ENCODE measurements around the gene RPAIN. TPM values are rescaled to one million over a fixed set of nuclear protein-coding genes. Genes with fewer than 3 reads are reported as not detected.

The RPAIN gene
- total RNA-seq, 5 donors from 2014 or later (not counting 1 experiment from before 2014, with no cell fraction given), result 61.5 to 81.0 (median 67.7) TPM

- no peak for ATAC-seq (replicated peaks in 1 of 4)
- POLR2A ChIA-PET, result no interaction called here
- WGBS (ENCODE audit: insufficient coverage), result 100% methylated on average over 1 of the region's 4 CpGs
- no peak overlapping the region for H3K27ac Mint-ChIP-seq
- H3K4me3 Mint-ChIP-seq, result no peak overlapping the region
- Histone ChIP-seq H3K4me3 (ENCODE audit: control insufficient read depth in 1 of 2, extremely low read depth in 1 of 2, low read length in 1 of 2) (no peak overlapping the region), H3K27me3 (replicated peaks in 1 of 2; ENCODE audit: control insufficient read depth in 2 of 2, extremely low read depth in 1 of 2, insufficient read depth in 2 of 2, low read length in 1 of 2) (no peaks in the 10 kb centered on the region), H3K9me3 (no peaks in the 10 kb centered on the region), H3K4me1 (ENCODE audit: control insufficient read depth in 1 of 2, extremely low read depth in 1 of 2, insufficient read depth in 2 of 2, low read length in 2 of 2) (peaks cover 13% of the 10 kb centered on the region in 2 experiments), H3K36me3 (ENCODE audit: control insufficient read depth in 2 of 2, extremely low read depth in 1 of 2, insufficient read depth in 1 of 2, low read length in 1 of 2) (peaks cover 10 to 71% of the 10 kb centered on the region in 2 donors), H3K27ac (ENCODE audit: low read length) (no peak overlapping the region)
- DNase-seq, result no peak
- H3K4me1 Mint-ChIP-seq, result peaks cover 54 to 67% (median 66%) of the 10 kb centered on the region in 3 donors
- no peaks in the 10 kb centered on the region for H3K27me3 Mint-ChIP-seq
- no peaks in the 10 kb centered on the region for H3K9me3 Mint-ChIP-seq
- CTCF ChIA-PET, result interaction anchor here in 1 of 2 donors (0.6 kb wide), 1 partner anchor 233 kb away, joined by 9 read pairs; no protein-coding TSS in a partner anchor
- H3K36me3 Mint-ChIP-seq, result peaks cover 56% of the 10 kb centered on the region
Measured at GRCh38 chr17:5481451-5481850, 61.5 kb downstream of the RPAIN start.

Other genes starting within 250 kb of the RPAIN start
- gene ZNF594, start 228.3 kb upstream of the RPAIN start, total RNA-seq, result 10 to 100 TPM in 3 of 5 donors, 1 to 10 TPM in 2; 5.5 to 23.4 (median 20.9) TPM
- gene SCIMP, start 185.3 kb upstream of the RPAIN start, total RNA-seq, result 1 to 10 TPM in 3 of 5 donors, under 1 TPM in 2; 0.61 to 1.8 (median 1.2) TPM
- gene RABEP1, start 137.9 kb upstream of the RPAIN start, total RNA-seq, result 10 to 100 TPM; 39.1 to 48.1 (median 47.7) TPM
- 100 to 1,000 TPM in 2 of 5 donors, 10 to 100 TPM in 3; 88.2 to 124 (median 99.7) TPM for gene NUP88, start 520 bp upstream of the RPAIN start, total RNA-seq
- gene C1QBP, start 19.0 kb downstream of the RPAIN start, total RNA-seq, result 100 to 1,000 TPM in 2 of 5 donors, 10 to 100 TPM in 3; 60.1 to 102 (median 93.5) TPM
- 10 to 100 TPM in 3 of 5 donors, 1 to 10 TPM in 2; 7.5 to 13.6 (median 12.0) TPM for gene DHX33, start 48.8 kb downstream of the RPAIN start, total RNA-seq
- gene DERL2, start 66.0 kb downstream of the RPAIN start, total RNA-seq, result 10 to 100 TPM; 58.2 to 73.9 (median 64.0) TPM
- gene MIS12, start 66.4 kb downstream of the RPAIN start, total RNA-seq, result 10 to 100 TPM; 18.0 to 35.9 (median 33.8) TPM
- gene NLRP1, start 164.3 kb downstream of the RPAIN start, total RNA-seq, result 100 to 1,000 TPM; 233 to 317 (median 243) TPM

All from T-cell (primary cell).